Thyroid gland (tissue), 4 donors: ENCODE results near the gene TCEAL3. TPM values are rescaled to one million over a fixed set of nuclear protein-coding genes. Genes with fewer than 3 reads are reported as not detected.
"Not testable (repeated sequence)": the region's sequence is repeated elsewhere in the genome, so short reads cannot be mapped to it uniquely, and the experiment has no call there.

Source experiments
- DNase-seq, 2 donors: peaks; one replicate each; pipeline ENCODE4 v3.0.0-alpha.2; 2019
- H3K27ac ChIP-seq, 3 donors: fragments of 200-600 bp; sonication (generic); 1 replicate in 2 of 3; 2 replicates in 1 of 3; pipeline ENCODE4 v1.5.1; 2016 to 2019; ENCODE audit warnings: mild to moderate bottlenecking in 1 of 3, moderate library complexity in 1 of 3
- H3K27me3 ChIP-seq: fragments of 200-600 bp; sonication (generic); one replicate; pipeline ENCODE4 v1.5.1; 2019
- H3K36me3 ChIP-seq, 2 donors: fragments of 200-600 bp; sonication (generic); one replicate each; pipeline ENCODE4 v1.5.1; 2016 to 2019
- H3K4me1 ChIP-seq, 2 donors: fragments of 200-600 bp; sonication (generic); one replicate each; pipeline ENCODE4 v1.5.1; 2017 to 2019
- H3K4me3 ChIP-seq, 3 donors: fragments of 200-600 bp; sonication (generic); replicated peaks in 1 of 3; 1 replicate in 2 of 3; 2 replicates in 1 of 3; pipeline ENCODE4 v1.5.1; 2016; ENCODE audit warnings: mild to moderate bottlenecking in 1 of 3
- H3K9me3 ChIP-seq: fragments of 200-600 bp; sonication (generic); one replicate; pipeline ENCODE4 v1.5.1; 2017
- POLR2A ChIP-seq, 2 donors: fragments of 450-650 bp; IDR thresholded peaks; one replicate each; pipeline ENCODE4 v1.6.1; 2017; ENCODE audit warnings: antibody characterized with exemption in 2 of 2, mild to moderate bottlenecking in 2 of 2, moderate library complexity in 1 of 2
- WGBS, 2 donors: methylation state at CpG; one replicate each; pipeline ENCODE4 v1.1.5; 2017; 5-methylcytosine and 5-hydroxymethylcytosine counted together
- intact Hi-C: fragments of 100-400 bp; cut with DNase I; formaldehyde crosslinking; loops from one replicate; pipeline ENCODE4 v1.15.1; 2023
- total RNA-seq, 4 donors: library from RNA; depleted of rRNA; stranded (reverse); fragments of >200 nt; gene quantifications; one replicate each; pipeline ENCODE4 v1.2.3, GENCODE V29; 2016
- TF ChIP-seq, protein P1 (sequence below), 6 experiments: fragments of 200-600 bp in 3 of 6; fragments of 450-650 bp in 3 of 6; sonication (generic) in 3 of 6; IDR thresholded peaks; one replicate each; pipeline ENCODE4 v1.5.1; 2016 to 2019; ENCODE audit warnings: antibody characterized with exemption in 6 of 6, mild to moderate bottlenecking in 2 of 6, inconsistent platforms in 1 of 6, moderate library complexity in 1 of 6

The TCEAL3 gene
- total RNA-seq, 4 donors from 2014 or later, result 38.1 to 61.1 (median 43.7) TPM

GRCh38 chrX:103644125-103644524 lies 36.4 kb downstream of the TCEAL3 start:
- Histone ChIP-seq H3K4me1 (no peaks in the 10 kb centered on the region), H3K27ac (no peak overlapping the region), H3K9me3 (no peaks in the 10 kb centered on the region), H3K27me3 (no peaks in the 10 kb centered on the region), H3K4me3 (no peak overlapping the region), H3K36me3 (no peaks in the 10 kb centered on the region)
- 90 to 100% methylated on average over 1 of the region's 1 CpG for WGBS, 2 donors
- intact Hi-C loops, result no loop called here
- no peak for DNase-seq
- TF ChIP-seq, protein P1, sequence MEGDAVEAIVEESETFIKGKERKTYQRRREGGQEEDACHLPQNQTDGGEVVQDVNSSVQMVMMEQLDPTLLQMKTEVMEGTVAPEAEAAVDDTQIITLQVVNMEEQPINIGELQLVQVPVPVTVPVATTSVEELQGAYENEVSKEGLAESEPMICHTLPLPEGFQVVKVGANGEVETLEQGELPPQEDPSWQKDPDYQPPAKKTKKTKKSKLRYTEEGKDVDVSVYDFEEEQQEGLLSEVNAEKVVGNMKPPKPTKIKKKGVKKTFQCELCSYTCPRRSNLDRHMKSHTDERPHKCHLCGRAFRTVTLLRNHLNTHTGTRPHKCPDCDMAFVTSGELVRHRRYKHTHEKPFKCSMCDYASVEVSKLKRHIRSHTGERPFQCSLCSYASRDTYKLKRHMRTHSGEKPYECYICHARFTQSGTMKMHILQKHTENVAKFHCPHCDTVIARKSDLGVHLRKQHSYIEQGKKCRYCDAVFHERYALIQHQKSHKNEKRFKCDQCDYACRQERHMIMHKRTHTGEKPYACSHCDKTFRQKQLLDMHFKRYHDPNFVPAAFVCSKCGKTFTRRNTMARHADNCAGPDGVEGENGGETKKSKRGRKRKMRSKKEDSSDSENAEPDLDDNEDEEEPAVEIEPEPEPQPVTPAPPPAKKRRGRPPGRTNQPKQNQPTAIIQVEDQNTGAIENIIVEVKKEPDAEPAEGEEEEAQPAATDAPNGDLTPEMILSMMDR (IDR thresholded peaks at IDR 0.05), result no peak
- TF ChIP-seq POLR2A (IDR thresholded peaks at IDR 0.05), result no peak

DNA sequence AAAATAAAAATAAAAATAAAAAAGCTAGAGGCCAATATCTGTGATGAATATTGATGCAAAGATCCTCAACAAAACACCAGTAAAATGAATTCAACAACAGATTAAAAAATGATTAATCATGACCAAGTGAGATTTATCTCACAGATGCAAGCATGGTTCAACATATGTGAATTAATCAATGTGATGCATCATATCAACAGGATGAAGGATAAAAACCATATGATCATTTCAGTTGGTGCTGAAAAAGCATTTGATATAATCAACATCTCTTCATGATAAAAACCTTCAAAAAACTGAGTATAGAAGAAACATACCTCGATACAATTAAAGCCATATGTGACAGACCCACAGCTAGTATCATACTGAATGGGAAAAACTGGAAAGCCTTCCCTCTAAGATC lies 39.9 kb downstream of the TCEAL3 start:
- Histone ChIP-seq H3K36me3 (no peaks in the 10 kb centered on the region), H3K9me3 (no peaks in the 10 kb centered on the region), H3K27ac (no peak overlapping the region), H3K27me3 (no peaks in the 10 kb centered on the region), H3K4me1 (no peaks in the 10 kb centered on the region), H3K4me3 (no peak overlapping the region)
- intact Hi-C loops, result no loop called here
- TF ChIP-seq, protein P1 (IDR thresholded peaks at IDR 0.05), result no peak
- TF ChIP-seq POLR2A (IDR thresholded peaks at IDR 0.05), result no peak
- WGBS, 2 donors, result 76 to 78% methylated on average over 1 of the region's 1 CpG
- DNase-seq, result no peak

GRCh38 chrX:103651151-103651773 lies 43.5 kb downstream of the TCEAL3 start:
- intact Hi-C loops, result no loop called here
- Histone ChIP-seq H3K4me3 (no peak overlapping the region), H3K36me3 (no peaks in the 10 kb centered on the region), H3K9me3 (no peaks in the 10 kb centered on the region), H3K4me1 (no peaks in the 10 kb centered on the region), H3K27ac (no peak overlapping the region), H3K27me3 (no peaks in the 10 kb centered on the region)
- TF ChIP-seq, protein P1 (IDR thresholded peaks at IDR 0.05), result no peak
- TF ChIP-seq POLR2A (IDR thresholded peaks at IDR 0.05), result no peak
- no peak for DNase-seq
- WGBS, 2 donors, result 93 to 97% methylated on average over 2 of the region's 2 CpGs

- H3K9me3 ChIP-seq, H3K27ac ChIP-seq, H3K4me1 ChIP-seq, intact Hi-C loops, H3K27me3 ChIP-seq, DNase-seq, H3K36me3 ChIP-seq, H3K4me3 ChIP-seq: not testable (repeated sequence)
- WGBS, 2 donors, result 93 to 100% methylated on average over 3 to 7 of the region's 7 CpGs
Measured at GRCh38 chrX:103655230-103656000, 47.7 kb downstream of the TCEAL3 start.

DNA sequence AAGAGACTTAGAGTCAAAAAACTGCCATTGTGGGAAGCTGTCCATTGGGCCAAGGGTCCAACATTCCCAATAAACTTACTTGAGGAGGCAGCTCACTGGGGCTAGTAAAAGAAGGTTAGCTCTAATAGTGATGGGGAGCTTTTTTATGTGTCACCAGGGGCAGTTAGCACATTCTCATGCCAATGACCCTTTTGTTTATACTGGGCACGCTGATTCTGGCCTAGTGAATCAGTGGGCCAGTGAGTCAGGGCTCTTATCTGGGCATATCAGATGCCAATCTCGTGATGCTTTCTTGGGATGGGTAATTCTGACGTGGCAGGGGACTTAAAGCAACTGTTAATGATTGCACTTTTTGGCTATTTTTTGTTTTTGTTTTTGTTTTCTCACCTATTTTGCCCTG lies 48.9 kb downstream of the TCEAL3 start:
- no peak overlapping the region for H3K27ac ChIP-seq
- no peak for DNase-seq
- no peaks in the 10 kb centered on the region for H3K36me3 ChIP-seq
- H3K4me3 ChIP-seq, result no peak overlapping the region
- H3K27me3 ChIP-seq, result no peaks in the 10 kb centered on the region
- 53 to 62% methylated on average over 3 of the region's 3 CpGs for whole genome bisulfite sequencing, 2 donors
- intact Hi-C loops, result no loop called here
- H3K4me1 ChIP-seq, result no peaks in the 10 kb centered on the region
- no peaks in the 10 kb centered on the region for H3K9me3 ChIP-seq
- TF ChIP-seq, protein P1 (IDR thresholded peaks at IDR 0.05), result no peak
- no peak for TF ChIP-seq POLR2A (IDR thresholded peaks at IDR 0.05)

GRCh38 chrX:103657066-103657465 lies 49.3 kb downstream of the TCEAL3 start:
- 94 to 100% methylated on average over 2 of the region's 2 CpGs for WGBS, 2 donors

More at GRCh38 chrX:103657066-103657465, 49.3 kb downstream of the TCEAL3 start:
- H3K27ac ChIP-seq, H3K4me3 ChIP-seq, H3K27me3 ChIP-seq, H3K4me1 ChIP-seq, H3K9me3 ChIP-seq, DNase-seq, intact Hi-C loops, H3K36me3 ChIP-seq: not testable (repeated sequence)
